PC-3 (cell line): Measurements from ENCODE around the gene ENO3. TPM values are rescaled to one million over a fixed set of nuclear protein-coding genes. Genes with fewer than 3 reads are reported as not detected.
"Not testable (repeated sequence)": the region's sequence is repeated elsewhere in the genome, so short reads cannot be mapped to it uniquely, and the experiment has no call there.

ENCODE experiments used
- ATAC-seq: fragments of 200-7000 bp; cut with Tn5 transposase; 2 replicates; pipeline ENCODE4 v1.9.1; 2020; ENCODE audit warnings: mild to moderate bottlenecking, moderate library complexity
- BruUV-seq: library from RNA; stranded (reverse); fragments of 400-500 nt; replicated peaks from 2 replicates; lab custom pipeline; 2021; lab: Mats Ljungman, UMichigan
- CTCF ChIA-PET: fragments of 300-600 bp; sonication (Branson Sonifier 250); formaldehyde crosslinking; loops from one replicate; lab custom pipeline; 2022; ENCODE audit warnings: antibody characterized with exemption; lab: Charles Lee
- POLR2A ChIA-PET: fragments of 300-600 bp; sonication (Branson Sonifier 250); formaldehyde crosslinking; loops from one replicate; lab custom pipeline; 2022; ENCODE audit warnings: antibody characterized with exemption; ENCODE audit not compliant: unreplicated experiment; lab: Charles Lee
- DNase-seq: peaks from one replicate; pipeline ENCODE4 v3.0.0-alpha.2; 2015
- H2AFZ ChIP-seq: fragments of 300-600 bp; sonication (generic); 2 replicates; pipeline ENCODE4 v1.6.0; 2016; ENCODE audit warnings: antibody characterized with exemption, low read length
- H3F3A ChIP-seq: fragments of 300-600 bp; sonication (generic); one replicate; pipeline ENCODE4 v1.6.0; 2017; ENCODE audit warnings: antibody characterized with exemption, low read length, control low read depth, mild to moderate bottlenecking; ENCODE audit not compliant: unreplicated experiment
- H3K27ac ChIP-seq: fragments of 300-600 bp; sonication (generic); 2 replicates; pipeline ENCODE4 v1.5.1; 2016; ENCODE audit warnings: mild to moderate bottlenecking, low read length
- H3K27me3 ChIP-seq: fragments of 300-600 bp; sonication (generic); 2 replicates; pipeline ENCODE4 v1.6.1; 2016; ENCODE audit warnings: low read length, mixed read lengths
- H3K36me3 ChIP-seq: fragments of 300-600 bp; sonication (generic); 2 replicates; pipeline ENCODE4 v1.6.1; 2016; ENCODE audit warnings: low read depth, mixed run types, low read length, mixed read lengths
- H3K4me1 ChIP-seq: fragments of 300-600 bp; sonication (generic); 2 replicates; pipeline ENCODE4 v1.5.1; 2016; ENCODE audit warnings: low read length; ENCODE audit not compliant: insufficient read depth
- H3K4me2 ChIP-seq: fragments of 300-600 bp; sonication (generic); 2 replicates; pipeline ENCODE4 v1.6.0; 2016; ENCODE audit warnings: low read length
- H3K4me3 ChIP-seq: fragments of 300-600 bp; sonication (generic); 2 replicates; pipeline ENCODE4 v1.5.1; 2016; ENCODE audit warnings: mild to moderate bottlenecking, low read length, mixed read lengths
- H3K79me2 ChIP-seq: fragments of 300-600 bp; sonication (generic); 2 replicates; pipeline ENCODE4 v1.6.1; 2017; ENCODE audit warnings: low read length, mixed read lengths
- H3K9ac ChIP-seq: fragments of 300-600 bp; sonication (generic); 2 replicates; pipeline ENCODE4 v1.6.0; 2016; ENCODE audit warnings: mild to moderate bottlenecking, low read length
- H3K9me2 ChIP-seq: fragments of 300-600 bp; sonication (generic); replicated peaks from 2 replicates; pipeline ENCODE4 v1.6.1; 2016; ENCODE audit warnings: mixed run types, low read length, mixed read lengths
- H3K9me3 ChIP-seq: fragments of 300-600 bp; sonication (generic); 2 replicates; pipeline ENCODE4 v1.6.1; 2016; ENCODE audit warnings: low read length, mixed read lengths
- H4K20me1 ChIP-seq: fragments of 300-600 bp; sonication (generic); 2 replicates; pipeline ENCODE4 v1.6.1; 2016; ENCODE audit warnings: low read length, mixed read lengths
- CTCF ChIP-seq: fragments of 300-600 bp; sonication (generic); conservative IDR thresholded peaks from 2 replicates; pipeline ENCODE4 v1.5.1; 2017; ENCODE audit warnings: antibody characterized with exemption, low read depth, mild to moderate bottlenecking, low read length
- EZH2 ChIP-seq: fragments of 300-600 bp; sonication (generic); IDR thresholded peaks from one replicate; pipeline ENCODE4 v1.6.1; 2017; ENCODE audit warnings: antibody characterized with exemption, mild to moderate bottlenecking, low read length; ENCODE audit not compliant: unreplicated experiment
- EZH2phosphoT487 ChIP-seq: fragments of 300-600 bp; sonication (generic); IDR thresholded peaks from 2 replicates; pipeline ENCODE4 v1.6.1; 2018; ENCODE audit warnings: mild to moderate bottlenecking, antibody characterized with exemption, low read length, borderline replicate concordance
- intact Hi-C: fragments of 100-400 bp; cut with micrococcal nuclease; formaldehyde crosslinking; loops from 2 replicates; pipeline ENCODE4 v1.9.0; 2023
- total RNA-seq: library from RNA; depleted of rRNA; stranded (reverse); fragments of >200 nt; gene quantifications from 2 replicates; pipeline ENCODE4 v1.2.3, GENCODE V29; 2014

The ENO3 gene
- total RNA-seq, 1 experiment from 2014 or later: 2.4 TPM

GRCh38 chr17:4908301-4908700 lies 42.6 kb upstream of the ENO3 start:
- H3K4me2 ChIP-seq: no peak overlapping the region
- intact Hi-C loops: loop anchor here (5.0 kb wide), 1 partner anchor 34 kb away; the partner anchor contains the start of genes RNF167 and SLC25A11
- no peaks in the 10 kb centered on the region for H3F3A ChIP-seq
- no peak overlapping the region for H3K9ac ChIP-seq
- peaks cover 9% of the 10 kb centered on the region for H3K4me1 ChIP-seq
- POLR2A ChIA-PET: no interaction called here
- no peaks in the 10 kb centered on the region for H3K36me3 ChIP-seq
- BruUV-seq: no TSS peak
- H2AFZ ChIP-seq: no peak overlapping the region
- no peak for ATAC-seq
- no peak overlapping the region for H3K4me3 ChIP-seq
- no peaks in the 10 kb centered on the region for H3K79me2 ChIP-seq
- H3K9me3 ChIP-seq: no peaks in the 10 kb centered on the region
- no peak overlapping the region for H3K27ac ChIP-seq
- no peak for DNase-seq
- no peaks in the 10 kb centered on the region for H4K20me1 ChIP-seq
- TF ChIP-seq CTCF (no peak), EZH2 (no peak), EZH2phosphoT487 (no peak)
- CTCF ChIA-PET: interaction anchor here (0.6 to 1.8 kb wide), 5 partner anchors 26 to 1953 kb away, joined by 3 to 18 read pairs (median 5); partner anchors contain the start of genes RNF167, SLC25A11 and SPAG7
- H3K27me3 ChIP-seq: no peaks in the 10 kb centered on the region
- H3K9me2 ChIP-seq: no peaks in the 10 kb centered on the region

- BruUV-seq: no TSS peak
- H3K27me3 ChIP-seq: no peaks in the 10 kb centered on the region
- H3K36me3 ChIP-seq: no peaks in the 10 kb centered on the region
- POLR2A ChIA-PET: interaction anchor here (0.6 kb wide), 1 partner anchor 59 kb away, joined by 5 read pairs; the partner anchor contains the start of gene SPAG7
- H4K20me1 ChIP-seq: no peaks in the 10 kb centered on the region
- no peaks in the 10 kb centered on the region for H3K9me2 ChIP-seq
- ATAC-seq (peak; percentile 97), DNase-seq (peak; percentile 85)
- CTCF ChIA-PET: interaction anchor here (0.6 to 1.8 kb wide), 5 partner anchors 25 to 1953 kb away, joined by 3 to 18 read pairs (median 5); partner anchors contain the start of genes RNF167, SLC25A11 and SPAG7
- no peak overlapping the region for H3K9ac ChIP-seq
- no peaks in the 10 kb centered on the region for H3K9me3 ChIP-seq
- peak; percentile 71 for TF ChIP-seq CTCF
- no peak for TF ChIP-seq EZH2
- TF ChIP-seq EZH2phosphoT487: no peak
- peak overlapping the region; percentile 10; the same call in 1 of the 2 replicates for H3K4me2 ChIP-seq
- H2AFZ ChIP-seq: peak overlapping the region; percentile 65; the same call in 1 of the 2 replicates
- no peak overlapping the region for H3K27ac ChIP-seq
- H3K4me1 ChIP-seq: peaks cover 7% of the 10 kb centered on the region
- no peak overlapping the region for H3K4me3 ChIP-seq
- intact Hi-C loops: loop anchor here (1.0 to 5.0 kb wide), 3 partner anchors 33 to 153 kb away; partner anchors contain the start of genes RNF167, SLC25A11 and SPAG7
- no peaks in the 10 kb centered on the region for H3F3A ChIP-seq
- no peaks in the 10 kb centered on the region for H3K79me2 ChIP-seq
Observed at GRCh38 chr17:4908711-4909496, 42.0 kb upstream of the ENO3 start.

GRCh38 chr17:4913994-4914393 lies 36.9 kb upstream of the ENO3 start:
- no peaks in the 10 kb centered on the region for H3K27me3 ChIP-seq
- no peaks in the 10 kb centered on the region for H4K20me1 ChIP-seq
- H3F3A ChIP-seq: no peaks in the 10 kb centered on the region
- H3K4me1 ChIP-seq: peaks cover 7% of the 10 kb centered on the region
- no peak overlapping the region for H3K4me2 ChIP-seq
- H3K79me2 ChIP-seq: no peaks in the 10 kb centered on the region
- H3K27ac ChIP-seq: no peak overlapping the region
- H3K9me3 ChIP-seq: no peaks in the 10 kb centered on the region
- no peaks in the 10 kb centered on the region for H3K36me3 ChIP-seq
- no peaks in the 10 kb centered on the region for H3K9me2 ChIP-seq
- H3K4me3 ChIP-seq: no peak overlapping the region
- H3K9ac ChIP-seq: no peak overlapping the region
- no TSS peak for BruUV-seq
- ATAC-seq: no peak
- DNase-seq: peak; percentile 29
- POLR2A ChIA-PET: no interaction called here
- H2AFZ ChIP-seq: no peak overlapping the region
- TF ChIP-seq EZH2phosphoT487 (no peak), EZH2 (no peak), CTCF (no peak)
- CTCF ChIA-PET: no interaction called here
- intact Hi-C loops: no loop called here

- H3F3A ChIP-seq, H3K4me3 ChIP-seq, H3K9me3 ChIP-seq, intact Hi-C loops, POLR2A ChIA-PET, H4K20me1 ChIP-seq, H3K27me3 ChIP-seq, H3K9ac ChIP-seq, H3K36me3 ChIP-seq, H3K9me2 ChIP-seq, H3K27ac ChIP-seq, ATAC-seq, H2AFZ ChIP-seq, BruUV-seq, DNase-seq, CTCF ChIA-PET, H3K4me2 ChIP-seq, H3K4me1 ChIP-seq, H3K79me2 ChIP-seq: not testable (repeated sequence)
Observed at GRCh38 chr17:4914551-4914950, 36.4 kb upstream of the ENO3 start.
